ENCODE measurements around the gene PRADC1.

Gene PRADC1

GRCh38 chr2:73197579-73197978, 35.5 kb downstream of the PRADC1 start:
- DNase-seq = no peak

GRCh38 chr2:73187549-73187948, 45.5 kb downstream of the PRADC1 start:
- DNase-seq = no peak

GRCh38 chr2:73185965-73186364, 47.1 kb downstream of the PRADC1 start:
- no peak for DNase-seq

Data from NCI-H748 treated with DMSO at 0.1 percent for 48 hours (cell line).